H7 (cell line): Measurements from ENCODE around the gene COP1. TPM values are rescaled to one million over a fixed set of nuclear protein-coding genes. Genes with fewer than 3 reads are reported as not detected.
"Not testable (repeated sequence)": the region's sequence is repeated elsewhere in the genome, so short reads cannot be mapped to it uniquely, and the experiment has no call there.

ENCODE experiments used
- DNase-seq: peaks from one replicate; pipeline ENCODE4 v3.0.0; 2012
- H3K27me3 ChIP-seq: 2 replicates; pipeline ENCODE4 v1.6.0; 2011; ENCODE audit warnings: mild to moderate bottlenecking, low read length; ENCODE audit not compliant: control insufficient read depth, insufficient read depth
- H3K36me3 ChIP-seq: replicated peaks from 2 replicates; pipeline ENCODE4 v1.5.1; 2011; ENCODE audit warnings: low read length; ENCODE audit not compliant: control insufficient read depth, insufficient read depth
- H3K4me3 ChIP-seq: 2 replicates; pipeline ENCODE4 v1.5.1; 2011; ENCODE audit warnings: low read depth, mild to moderate bottlenecking, control low read depth, low read length, moderate library complexity; ENCODE audit not compliant: insufficient read depth
- total RNA-seq: library from RNA; depleted of rRNA; stranded (reverse); fragments of >200 nt; shearing (Covaris generic); gene quantifications from 2 replicates; pipeline ENCODE4 v1.2.3, GENCODE V29; 2014

COP1 gene
- total RNA-seq, 1 experiment from 2014 or later = 61.9 TPM

- DNase-seq = no peak
- no peaks in the 10 kb centered on the region for H3K27me3 ChIP-seq
These were observed 197.1 kb downstream of the COP1 start for GRCh38 chr1:176009951-176010350.

GRCh38 chr1:176007756-176008389, 199.2 kb downstream of the COP1 start:
- H3K36me3 ChIP-seq, DNase-seq, H3K27me3 ChIP-seq, H3K4me3 ChIP-seq: not testable (repeated sequence)

More at GRCh38 chr1:176009951-176010350, 197.1 kb downstream of the COP1 start:
- Histone ChIP-seq H3K4me3 (no peak overlapping the region), H3K36me3 (no peaks in the 10 kb centered on the region)

GRCh38 chr1:175994660-175995059, 212.4 kb downstream of the COP1 start:
- DNase-seq, H3K27me3 ChIP-seq, H3K36me3 ChIP-seq, H3K4me3 ChIP-seq: not testable (repeated sequence)

- not testable (repeated sequence) for H3K27me3 ChIP-seq, DNase-seq
These were observed 214.3 kb downstream of the COP1 start for GRCh38 chr1:175992825-175993224.

GRCh38 chr1:175992202-175992601, 214.9 kb downstream of the COP1 start:
- not testable (repeated sequence) for H3K4me3 ChIP-seq, DNase-seq, H3K36me3 ChIP-seq, H3K27me3 ChIP-seq

More at GRCh38 chr1:175992825-175993224, 214.3 kb downstream of the COP1 start:
- not testable (repeated sequence) for H3K4me3 ChIP-seq, H3K36me3 ChIP-seq

- no peak overlapping the region for H3K4me3 ChIP-seq
- DNase-seq = no peak
- no peaks in the 10 kb centered on the region for H3K27me3 ChIP-seq
- H3K36me3 ChIP-seq = peaks cover 3% of the 10 kb centered on the region
These were observed 222.3 kb downstream of the COP1 start for GRCh38 chr1:175984813-175985212.

- no peak for DNase-seq
- no peak overlapping the region for H3K4me3 ChIP-seq
- H3K36me3 ChIP-seq = peaks cover 3% of the 10 kb centered on the region
- H3K27me3 ChIP-seq = no peaks in the 10 kb centered on the region
These were observed 222.9 kb downstream of the COP1 start for GRCh38 chr1:175984057-175984812.

GRCh38 chr1:175983363-175983762, 223.7 kb downstream of the COP1 start:
- not testable (repeated sequence) for H3K27me3 ChIP-seq, DNase-seq, H3K36me3 ChIP-seq, H3K4me3 ChIP-seq

- Histone ChIP-seq H3K36me3 (peaks cover 3% of the 10 kb centered on the region), H3K4me3 (no peak overlapping the region), H3K27me3 (no peaks in the 10 kb centered on the region)
- no peak for DNase-seq
These were observed 226.0 kb downstream of the COP1 start for GRCh38 chr1:175981128-175981527.

- no peaks in the 10 kb centered on the region for H3K36me3 ChIP-seq
- no peaks in the 10 kb centered on the region for H3K27me3 ChIP-seq
- no peak for DNase-seq
- H3K4me3 ChIP-seq = no peak overlapping the region
These were observed 228.2 kb downstream of the COP1 start for GRCh38 chr1:175978926-175979325.

- no peaks in the 10 kb centered on the region for H3K36me3 ChIP-seq
- no peaks in the 10 kb centered on the region for H3K27me3 ChIP-seq
- H3K4me3 ChIP-seq = no peak overlapping the region
- no peak for DNase-seq
These were observed 228.6 kb downstream of the COP1 start for GRCh38 chr1:175978476-175978875.

GRCh38 chr1:175976865-175977642, 230.0 kb downstream of the COP1 start:
- Histone ChIP-seq H3K36me3 (no peaks in the 10 kb centered on the region), H3K4me3 (no peak overlapping the region), H3K27me3 (no peaks in the 10 kb centered on the region)
- DNase-seq = no peak

GRCh38 chr1:175969231-175969630, 237.9 kb downstream of the COP1 start:
- H3K4me3 ChIP-seq = no peak overlapping the region
- H3K27me3 ChIP-seq = no peaks in the 10 kb centered on the region
- DNase-seq = no peak
- no peaks in the 10 kb centered on the region for H3K36me3 ChIP-seq

- Histone ChIP-seq H3K36me3 (no peaks in the 10 kb centered on the region), H3K27me3 (no peaks in the 10 kb centered on the region), H3K4me3 (no peak overlapping the region)
- no peak for DNase-seq
These were observed 238.5 kb downstream of the COP1 start for GRCh38 chr1:175968486-175969172.
